ENCODE results near the gene CASQ2. TPM values are rescaled to one million over a fixed set of nuclear protein-coding genes. Genes with fewer than 3 reads are reported as not detected.
A peak's percentile ranks its signal among the peaks of the same experiment; 100 is the strongest.

The CASQ2 gene
- polyA plus RNA-seq, 1 donor (not counting 4 experiments of a cell fraction or from before 2014, with no cell fraction given) = 0.04 TPM

DNA sequence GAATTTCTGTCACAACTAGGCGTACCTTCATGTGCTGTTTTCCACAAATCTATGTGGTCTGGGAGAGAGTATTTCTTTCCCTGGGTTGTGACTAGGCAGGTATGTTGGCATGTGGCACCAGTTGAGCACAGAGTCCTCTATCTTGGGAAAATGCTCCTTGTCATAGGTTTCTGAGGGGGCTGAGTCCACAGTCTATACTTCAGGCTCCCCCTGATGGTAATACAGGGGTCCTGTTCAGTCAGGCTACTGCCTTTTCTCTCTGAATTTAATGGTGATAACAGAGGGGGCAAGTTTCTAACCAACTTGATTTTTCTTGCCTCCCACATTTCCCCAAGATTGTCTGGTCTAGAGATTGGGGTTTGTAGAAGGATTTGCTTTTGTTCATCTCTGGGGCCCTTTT lies 90.9 kb downstream of the CASQ2 start:
- TF ChIP-seq EZH2 (IDR thresholded peaks at IDR 0.05; ENCODE audit: low read length) (no peak), CTCF (optimal IDR thresholded peaks at IDR 0.05 in 1 of 3, IDR thresholded peaks at IDR 0.05 in 1 of 3, conservative IDR thresholded peaks at IDR 0.05 in 1 of 3; ENCODE audit: extremely low read depth in 1 of 3, insufficient read depth in 2 of 3, low read length in 3 of 3) (no peak)
- FAIRE-seq = no peak
- H3K9me3 ChIP-seq (ENCODE audit: control insufficient read depth, low read depth, low read length) = no peaks in the 10 kb centered on the region
- H3K27me3 ChIP-seq (ENCODE audit: control insufficient read depth, extremely low read depth, insufficient read depth, low read length) = no peaks in the 10 kb centered on the region
- peaks cover 2 to 8% of the 10 kb centered on the region in 2 experiments for H3K36me3 ChIP-seq (ENCODE audit: control insufficient read depth in 2 of 2, extremely low read depth in 1 of 2, insufficient read depth in 2 of 2, low read length in 2 of 2)
- H3K4me2 ChIP-seq (ENCODE audit: control insufficient read depth, extremely low read depth, insufficient read depth, low read depth, low read length) = no peak overlapping the region
- no peak for DNase-seq (ENCODE audit: low read depth, low spot score)
- dilution Hi-C loops (cut with MboI; ENCODE audit: extremely low pct_ligation_motif_present, low sequenced_read_pairs) = no loop called here
- peaks cover 10% of the 10 kb centered on the region for H3K9me1 ChIP-seq (ENCODE audit: control insufficient read depth, extremely low read depth, insufficient read depth, low read length)
- H4K20me1 ChIP-seq (ENCODE audit: control insufficient read depth, extremely low read depth, insufficient read depth, low read length) = peaks cover 3% of the 10 kb centered on the region
- no peak overlapping the region for H3K9ac ChIP-seq (ENCODE audit: control insufficient read depth, extremely low read depth, insufficient read depth, low read length)
- H3K4me3 ChIP-seq (ENCODE audit: control insufficient read depth in 2 of 3, extremely low read depth in 1 of 3, insufficient read depth in 2 of 3, low read depth in 1 of 3, low read length in 3 of 3) = no peak overlapping the region
- H3K4me1 ChIP-seq (ENCODE audit: control insufficient read depth, extremely low read depth, insufficient read depth, low read length) = peaks cover 51% of the 10 kb centered on the region
- H3K27ac ChIP-seq (ENCODE audit: control insufficient read depth, insufficient read depth, low read length) = peak overlapping the region; percentile 88
- peaks cover 31% of the 10 kb centered on the region for H3K79me2 ChIP-seq (ENCODE audit: control insufficient read depth, insufficient read depth, low read length)
- H2AFZ ChIP-seq (ENCODE audit: control insufficient read depth, low read length) = no peak overlapping the region

- peaks cover 33% of the 10 kb centered on the region for H3K79me2 ChIP-seq (ENCODE audit: control insufficient read depth, insufficient read depth, low read length)
- dilution Hi-C loops (cut with MboI; ENCODE audit: extremely low pct_ligation_motif_present, low sequenced_read_pairs) = no loop called here
- FAIRE-seq (no peak), DNase-seq (ENCODE audit: low read depth, low spot score) (no peak)
- H4K20me1 ChIP-seq (ENCODE audit: control insufficient read depth, extremely low read depth, insufficient read depth, low read length) = peaks cover 3% of the 10 kb centered on the region
- H3K4me3 ChIP-seq (ENCODE audit: control insufficient read depth in 2 of 3, extremely low read depth in 1 of 3, insufficient read depth in 2 of 3, low read depth in 1 of 3, low read length in 3 of 3) = no peak overlapping the region
- no peak overlapping the region for H3K4me2 ChIP-seq (ENCODE audit: control insufficient read depth, extremely low read depth, insufficient read depth, low read depth, low read length)
- no peaks in the 10 kb centered on the region for H3K27me3 ChIP-seq (ENCODE audit: control insufficient read depth, extremely low read depth, insufficient read depth, low read length)
- no peaks in the 10 kb centered on the region for H3K9me3 ChIP-seq (ENCODE audit: control insufficient read depth, low read depth, low read length)
- H3K27ac ChIP-seq (ENCODE audit: control insufficient read depth, insufficient read depth, low read length) = peak overlapping the region; percentile 88
- no peak overlapping the region for H2AFZ ChIP-seq (ENCODE audit: control insufficient read depth, low read length)
- H3K36me3 ChIP-seq (ENCODE audit: control insufficient read depth in 2 of 2, extremely low read depth in 1 of 2, insufficient read depth in 2 of 2, low read length in 2 of 2) = peaks cover 4 to 7% of the 10 kb centered on the region in 2 experiments
- TF ChIP-seq CTCF (optimal IDR thresholded peaks at IDR 0.05 in 1 of 3, IDR thresholded peaks at IDR 0.05 in 1 of 3, conservative IDR thresholded peaks at IDR 0.05 in 1 of 3; ENCODE audit: extremely low read depth in 1 of 3, insufficient read depth in 2 of 3, low read length in 3 of 3) (no peak), EZH2 (IDR thresholded peaks at IDR 0.05; ENCODE audit: low read length) (no peak)
- no peak overlapping the region for H3K9ac ChIP-seq (ENCODE audit: control insufficient read depth, extremely low read depth, insufficient read depth, low read length)
- H3K9me1 ChIP-seq (ENCODE audit: control insufficient read depth, extremely low read depth, insufficient read depth, low read length) = peaks cover 10% of the 10 kb centered on the region
- H3K4me1 ChIP-seq (ENCODE audit: control insufficient read depth, extremely low read depth, insufficient read depth, low read length) = peaks cover 51% of the 10 kb centered on the region
These were observed 91.3 kb downstream of the CASQ2 start for GRCh38 chr1:115677182-115677555.
